D721Med (cell line): ENCODE data around the gene LRP1B.

Source experiments
- DNase-seq: peaks from one replicate; pipeline ENCODE4 v3.0.0; 2011; ENCODE audit warnings: low spot score; ENCODE audit not compliant: insufficient read length
- FAIRE-seq: peaks from 2 replicates; lab custom pipeline; 2011; peaks lifted over from hg19 to GRCh38; lab: Jason Lieb, UNC
- TF ChIP-seq, protein P1 (sequence below): IDR thresholded peaks from 2 replicates; pipeline ENCODE4 v1.5.1; 2012; ENCODE audit warnings: mild to moderate bottlenecking, control low read depth; ENCODE audit not compliant: insufficient read depth; ENCODE audit errors: missing control alignments

Gene LRP1B

GRCh38 chr2:141364821-141365220, 766.0 kb downstream of the LRP1B start:
- no peak for FAIRE-seq
- TF ChIP-seq, protein P1, sequence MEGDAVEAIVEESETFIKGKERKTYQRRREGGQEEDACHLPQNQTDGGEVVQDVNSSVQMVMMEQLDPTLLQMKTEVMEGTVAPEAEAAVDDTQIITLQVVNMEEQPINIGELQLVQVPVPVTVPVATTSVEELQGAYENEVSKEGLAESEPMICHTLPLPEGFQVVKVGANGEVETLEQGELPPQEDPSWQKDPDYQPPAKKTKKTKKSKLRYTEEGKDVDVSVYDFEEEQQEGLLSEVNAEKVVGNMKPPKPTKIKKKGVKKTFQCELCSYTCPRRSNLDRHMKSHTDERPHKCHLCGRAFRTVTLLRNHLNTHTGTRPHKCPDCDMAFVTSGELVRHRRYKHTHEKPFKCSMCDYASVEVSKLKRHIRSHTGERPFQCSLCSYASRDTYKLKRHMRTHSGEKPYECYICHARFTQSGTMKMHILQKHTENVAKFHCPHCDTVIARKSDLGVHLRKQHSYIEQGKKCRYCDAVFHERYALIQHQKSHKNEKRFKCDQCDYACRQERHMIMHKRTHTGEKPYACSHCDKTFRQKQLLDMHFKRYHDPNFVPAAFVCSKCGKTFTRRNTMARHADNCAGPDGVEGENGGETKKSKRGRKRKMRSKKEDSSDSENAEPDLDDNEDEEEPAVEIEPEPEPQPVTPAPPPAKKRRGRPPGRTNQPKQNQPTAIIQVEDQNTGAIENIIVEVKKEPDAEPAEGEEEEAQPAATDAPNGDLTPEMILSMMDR, result no peak
- no peak for DNase-seq

GRCh38 chr2:141362311-141362710, 768.5 kb downstream of the LRP1B start:
- DNase-seq (no peak), FAIRE-seq (no peak)
- TF ChIP-seq, protein P1, result no peak

GRCh38 chr2:141348481-141348880, 782.3 kb downstream of the LRP1B start:
- DNase-seq, result no peak
- TF ChIP-seq, protein P1, result no peak
- FAIRE-seq, result no peak

GRCh38 chr2:141341444-141341843, 789.4 kb downstream of the LRP1B start:
- DNase-seq (no peak), FAIRE-seq (no peak)
- TF ChIP-seq, protein P1, result no peak

DNA sequence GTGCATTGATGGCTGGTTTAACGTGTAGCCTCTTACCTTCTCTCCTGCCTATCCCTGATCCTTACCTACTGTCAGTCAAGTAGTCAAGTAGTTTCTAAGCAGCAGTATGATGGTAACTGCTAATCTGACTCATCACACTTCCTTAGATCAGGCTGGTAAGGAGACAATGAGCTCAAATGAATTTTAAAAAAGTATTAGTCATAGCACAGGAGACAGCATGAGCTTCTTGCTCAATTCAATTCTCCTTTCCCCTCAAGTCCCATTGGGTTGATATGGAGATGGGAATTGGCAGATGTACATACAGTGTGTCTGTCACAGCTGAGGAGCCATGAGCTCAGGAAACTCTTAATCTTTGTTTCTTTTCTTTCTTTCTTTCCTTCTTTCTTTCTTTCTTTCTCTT, 799.7 kb downstream of the LRP1B start:
- DNase-seq, result no peak
- no peak for FAIRE-seq
- TF ChIP-seq, protein P1, result no peak

DNA sequence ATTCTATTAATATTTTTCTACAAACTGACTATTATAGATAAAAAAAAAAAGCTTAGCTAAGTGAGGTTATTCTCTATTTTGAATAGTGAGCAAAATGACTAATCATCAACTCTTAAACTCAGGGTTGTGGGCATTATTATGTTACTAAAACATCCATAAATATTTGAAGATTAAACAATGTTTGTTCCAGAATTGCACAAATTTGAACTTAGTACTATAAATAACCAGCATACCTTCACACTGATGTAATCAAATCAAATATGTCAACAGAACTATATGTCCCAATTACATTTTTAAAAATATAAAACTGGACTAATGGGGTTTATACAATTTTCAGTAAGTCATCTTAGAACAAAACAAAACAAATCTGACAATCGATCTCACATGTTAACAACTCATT, 800.9 kb downstream of the LRP1B start:
- TF ChIP-seq, protein P1, result no peak
- DNase-seq (no peak), FAIRE-seq (no peak)

DNA sequence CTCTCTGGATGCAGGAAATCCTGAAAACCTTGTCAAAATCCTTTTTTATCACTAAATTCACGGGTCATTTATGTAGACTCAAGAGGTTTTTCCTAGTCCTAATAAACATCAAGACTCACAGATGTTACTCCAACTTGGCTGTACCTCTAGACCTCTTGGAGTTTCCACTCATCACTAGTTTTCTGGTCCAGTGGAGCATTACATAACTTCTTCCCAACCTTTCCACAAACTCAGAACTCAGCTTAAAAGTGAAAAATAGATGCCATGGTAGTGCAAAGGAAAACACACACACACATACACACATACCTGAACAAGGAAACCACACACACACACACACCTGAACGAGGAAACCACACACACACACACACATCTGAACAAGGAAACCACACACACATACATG, 807.2 kb downstream of the LRP1B start:
- TF ChIP-seq, protein P1, result no peak
- DNase-seq, result no peak
- no peak for FAIRE-seq
